ENCODE results near the gene WDR70.
"Not testable (repeated sequence)": the region's sequence is repeated elsewhere in the genome, so short reads cannot be mapped to it uniquely, and the experiment has no call there.

Gene WDR70

DNA sequence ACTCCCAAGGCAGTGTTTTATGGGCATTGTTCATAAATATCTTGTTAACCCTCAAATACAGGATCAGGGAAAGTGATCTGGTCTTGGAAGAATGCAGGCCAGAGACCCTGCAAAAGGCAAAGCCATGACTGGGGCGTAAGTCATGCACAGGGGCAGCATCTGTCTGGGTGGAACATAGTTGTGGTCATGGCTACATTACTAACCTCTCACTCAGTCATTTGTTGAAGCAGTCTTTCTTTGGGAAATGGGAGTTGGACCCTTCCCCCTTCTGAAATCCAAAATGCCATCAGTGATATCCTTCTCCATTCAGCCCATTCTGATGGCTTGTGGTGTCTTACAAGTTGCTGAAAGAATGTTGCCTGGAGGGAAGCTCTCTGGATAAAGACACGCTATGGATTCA lies 392.6 kb downstream of the WDR70 start:
- DNase-seq: no peak

DNA sequence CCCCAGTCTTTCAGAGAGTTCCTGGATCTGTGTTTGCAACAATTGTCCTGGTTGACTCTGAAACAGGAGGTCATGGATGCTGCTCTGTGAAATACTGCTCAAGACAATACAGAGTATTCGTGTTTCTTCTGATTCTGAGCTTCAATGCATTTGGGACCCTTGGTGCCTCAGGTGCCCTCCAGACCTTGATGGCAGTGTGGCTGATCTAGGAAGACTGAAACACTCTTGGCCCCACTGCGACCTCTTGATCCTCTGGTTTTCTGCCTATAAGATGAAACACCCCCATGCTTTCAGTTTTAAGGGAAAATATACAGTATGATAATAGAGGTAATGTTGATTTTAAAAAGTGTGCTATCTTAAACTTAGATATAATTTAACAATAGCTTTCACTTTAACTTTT lies 393.1 kb downstream of the WDR70 start:
- no peak for DNase-seq

DNA sequence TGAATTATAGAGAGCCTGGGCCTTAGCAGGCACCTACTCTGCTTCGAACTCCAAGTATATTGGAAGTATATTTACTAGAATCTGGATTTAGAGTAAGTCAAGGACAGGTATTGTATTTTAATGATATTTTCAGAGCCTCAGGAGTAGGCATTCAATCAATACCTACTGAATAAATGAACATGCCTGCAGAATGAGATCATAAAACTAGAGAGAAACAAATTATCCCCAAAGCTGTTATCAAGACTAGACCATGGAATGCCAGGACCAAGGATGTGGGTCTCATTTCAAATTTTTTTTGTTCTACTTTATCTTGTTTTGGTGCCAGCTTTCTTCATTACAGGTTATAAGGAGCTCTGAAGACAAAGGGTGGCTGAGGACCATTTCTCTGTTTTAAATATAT lies 394.7 kb downstream of the WDR70 start:
- no peak for DNase-seq

DNA sequence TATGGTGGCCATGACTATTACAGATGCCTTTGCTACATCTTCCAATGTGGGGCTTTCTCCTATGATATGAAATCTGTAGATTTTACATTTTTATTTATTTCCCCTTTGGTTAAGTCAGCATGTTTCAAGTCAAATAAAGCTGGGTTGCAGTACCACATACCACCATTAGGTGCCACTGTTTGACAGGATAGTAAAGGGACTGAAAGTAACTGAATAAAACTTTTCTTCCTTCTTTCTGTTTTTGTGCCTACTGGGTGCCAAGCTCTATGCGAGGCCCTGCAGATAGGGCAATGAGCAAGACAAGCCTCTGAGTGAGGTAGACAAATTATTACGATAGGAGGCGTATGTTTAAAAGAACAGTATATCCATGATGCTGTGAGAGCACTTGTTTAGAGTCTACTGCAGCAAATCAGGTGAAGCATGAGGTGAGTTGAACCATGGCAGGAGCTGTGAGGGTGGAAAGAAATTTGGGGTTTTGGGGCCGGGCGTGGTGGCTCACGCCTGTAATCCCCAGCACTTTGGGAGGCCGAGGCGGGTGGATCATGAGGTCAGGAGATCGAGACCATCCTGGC lies 395.9 kb downstream of the WDR70 start:
- DNase-seq: peak; percentile 57

DNA sequence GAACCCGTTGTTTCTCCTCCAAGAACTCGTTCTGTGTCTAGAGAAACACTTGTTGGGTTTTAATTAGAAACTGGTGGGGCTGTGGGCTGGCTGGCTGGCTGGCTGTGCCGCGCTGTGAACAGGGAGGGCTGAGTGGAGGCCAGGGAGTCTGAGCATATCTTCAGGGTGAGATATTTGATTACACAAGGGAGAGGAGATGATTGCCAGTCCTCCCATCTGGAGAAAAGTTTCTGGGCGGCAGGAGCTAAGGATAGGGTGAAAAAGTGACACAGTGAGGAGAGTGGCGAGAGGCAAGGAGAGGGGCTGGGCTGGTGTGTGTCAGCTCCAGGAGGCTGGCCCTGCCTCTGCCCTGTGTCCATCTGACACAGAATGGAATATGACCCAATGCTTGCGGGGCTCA lies 397.7 kb downstream of the WDR70 start:
- DNase-seq: no peak

DNA sequence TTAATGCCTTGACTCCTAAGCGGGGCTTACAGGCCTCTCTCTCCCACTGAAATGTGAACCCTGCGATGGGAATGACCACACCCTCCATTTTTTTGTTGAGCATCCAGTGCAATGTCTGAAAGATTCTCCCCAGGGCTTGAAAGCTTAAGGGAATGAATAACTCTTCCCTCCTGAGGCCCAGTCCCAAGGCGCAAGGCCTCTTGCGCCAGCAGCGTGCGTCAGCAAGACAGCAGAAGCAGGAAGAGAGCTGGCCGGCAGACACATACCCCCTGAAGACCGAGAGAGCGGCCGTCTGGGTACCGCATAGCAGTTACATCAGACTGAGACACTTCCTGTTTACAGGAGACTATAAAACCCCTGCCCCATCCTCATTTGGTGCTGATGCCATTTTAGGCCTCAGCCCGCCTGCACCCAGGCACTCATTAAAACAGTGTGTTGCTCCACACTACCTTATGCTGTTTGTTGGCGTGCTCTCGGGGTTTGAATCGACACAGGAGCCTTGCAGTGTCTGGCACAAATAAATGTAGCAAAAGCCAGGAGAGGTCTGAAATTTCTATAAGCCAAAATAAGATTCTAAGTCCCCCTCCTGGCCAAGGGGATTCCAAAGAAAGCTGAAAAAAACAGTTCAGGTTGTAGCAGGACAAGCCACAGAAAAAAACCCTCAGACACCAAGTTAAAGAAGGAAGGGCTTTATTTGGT lies 398.5 kb downstream of the WDR70 start:
- no peak for DNase-seq

DNA sequence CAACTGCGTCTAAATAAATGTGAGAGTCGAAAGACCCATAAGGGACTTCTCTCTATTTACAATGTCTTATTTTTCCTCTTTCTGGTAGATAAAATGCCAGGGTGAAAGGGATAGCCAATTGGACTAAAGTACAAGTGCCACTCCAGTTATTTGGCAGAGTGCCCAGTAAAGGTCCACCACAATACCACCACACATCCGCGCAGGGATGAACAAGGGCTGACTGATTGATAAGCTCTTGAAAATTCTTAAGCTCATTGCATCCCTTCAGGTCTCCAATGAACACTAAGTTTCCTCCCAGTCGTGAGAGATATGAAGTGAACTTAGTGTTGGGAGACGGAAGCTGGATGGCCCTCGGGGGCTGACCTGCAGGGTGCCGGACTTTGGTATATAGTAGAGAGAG lies 402.3 kb downstream of the WDR70 start:
- peak; percentile 9 for DNase-seq

DNA sequence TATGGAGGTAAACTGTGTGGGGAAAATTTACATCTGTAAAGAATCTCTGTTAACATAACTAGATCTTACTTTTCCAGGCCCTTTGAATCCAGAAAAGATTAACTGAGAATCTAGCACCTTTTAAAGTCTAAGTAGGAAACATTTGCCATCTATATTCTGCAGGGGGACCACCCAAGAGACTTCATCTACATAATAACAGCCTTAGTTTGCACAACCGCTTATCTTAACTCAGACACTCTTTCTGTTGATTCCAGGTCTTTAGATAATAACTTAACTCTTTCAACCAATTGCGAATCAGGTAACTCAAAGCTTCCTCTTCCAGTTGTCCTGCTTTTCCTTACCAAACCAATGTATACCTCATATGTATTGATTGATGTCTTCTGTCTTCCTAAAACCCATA lies 407.3 kb downstream of the WDR70 start:
- DNase-seq: no peak

DNA sequence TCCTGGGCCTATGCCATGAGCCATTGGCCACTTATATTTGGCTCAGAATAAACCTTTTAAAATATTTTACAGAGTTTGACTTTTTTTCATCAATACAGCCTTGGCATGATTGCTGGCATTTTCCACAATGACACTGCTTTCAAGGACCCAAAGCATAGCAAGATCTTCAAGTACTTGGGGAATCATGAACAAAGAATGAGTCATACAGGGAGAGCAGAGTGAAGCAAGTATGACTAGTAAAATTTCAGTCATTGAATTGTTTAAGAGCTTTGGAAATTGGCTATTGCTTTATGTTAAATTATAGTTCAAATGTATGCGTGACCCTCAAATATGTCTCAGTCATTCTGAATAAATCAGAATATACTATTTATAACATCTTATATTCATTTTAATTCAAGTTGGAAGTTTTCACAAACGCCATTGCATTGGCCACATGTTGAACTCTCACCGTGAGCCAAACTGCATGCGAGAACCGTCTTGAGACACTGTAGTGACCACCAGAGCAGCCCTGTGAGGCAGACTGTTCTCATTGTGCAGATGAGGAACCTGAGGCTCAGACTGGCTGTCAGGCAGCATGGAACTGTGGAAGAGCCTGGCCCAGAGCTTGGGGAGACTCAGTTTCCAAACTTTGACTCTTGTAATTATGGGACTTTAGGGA lies 407.9 kb downstream of the WDR70 start:
- DNase-seq: no peak

DNA sequence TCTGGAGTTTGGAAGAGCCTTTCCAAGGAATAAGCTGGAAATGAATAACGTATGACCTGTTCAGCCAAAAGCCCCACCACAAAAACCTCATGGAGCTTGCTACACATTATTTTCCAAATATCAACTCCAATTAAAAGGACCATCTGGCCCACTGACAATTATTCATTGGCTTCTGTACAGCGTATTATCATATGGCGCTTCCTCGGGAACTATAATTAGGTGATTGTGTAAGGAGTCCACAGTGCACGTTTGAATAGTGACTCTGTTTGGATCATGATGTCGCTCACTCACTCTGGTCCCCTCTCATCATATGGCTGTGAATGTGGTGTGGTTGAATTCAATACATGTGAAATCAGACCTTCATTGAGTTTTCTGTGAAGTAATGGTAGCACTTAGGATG lies 408.6 kb downstream of the WDR70 start:
- DNase-seq: no peak

DNA sequence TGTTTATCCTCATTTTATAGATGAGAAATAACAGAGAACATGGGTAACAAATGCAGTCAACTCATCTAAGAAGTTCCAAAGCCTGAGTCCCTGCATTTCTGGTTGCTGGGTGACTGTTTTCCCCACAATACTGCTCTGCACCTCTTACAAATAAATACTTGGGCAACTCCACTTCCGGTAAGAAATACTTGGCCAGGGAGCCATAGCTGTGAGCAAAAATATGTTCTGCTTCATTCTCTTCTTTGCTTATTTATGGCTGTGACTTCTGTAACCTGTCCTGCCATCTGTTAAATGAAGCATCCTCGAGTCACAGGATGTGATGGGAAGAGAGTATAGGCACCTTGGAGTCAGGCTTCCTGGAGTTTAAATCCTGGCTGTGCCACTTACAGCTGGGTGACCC lies 410.9 kb downstream of the WDR70 start:
- DNase-seq: no peak

DNA sequence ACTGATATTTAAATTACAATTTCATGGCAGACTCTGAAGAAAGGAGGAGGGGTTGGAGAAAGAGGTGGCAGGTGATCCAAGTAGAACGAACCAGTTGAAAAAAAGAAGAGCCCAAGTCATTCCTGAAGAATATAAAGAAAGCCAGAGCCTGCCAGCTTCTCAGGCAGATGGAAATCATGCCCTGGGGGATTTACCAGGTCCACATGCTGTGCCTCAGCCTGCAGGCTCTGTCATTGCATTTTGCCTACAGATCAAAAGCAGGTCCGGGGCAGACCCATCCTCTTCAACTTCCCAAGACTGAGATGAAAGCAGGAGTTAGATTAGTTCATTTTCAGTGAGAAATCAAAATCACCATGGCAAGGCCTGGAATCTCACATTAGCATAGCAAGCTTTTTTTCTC lies 412.2 kb downstream of the WDR70 start:
- DNase-seq: no peak

DNA sequence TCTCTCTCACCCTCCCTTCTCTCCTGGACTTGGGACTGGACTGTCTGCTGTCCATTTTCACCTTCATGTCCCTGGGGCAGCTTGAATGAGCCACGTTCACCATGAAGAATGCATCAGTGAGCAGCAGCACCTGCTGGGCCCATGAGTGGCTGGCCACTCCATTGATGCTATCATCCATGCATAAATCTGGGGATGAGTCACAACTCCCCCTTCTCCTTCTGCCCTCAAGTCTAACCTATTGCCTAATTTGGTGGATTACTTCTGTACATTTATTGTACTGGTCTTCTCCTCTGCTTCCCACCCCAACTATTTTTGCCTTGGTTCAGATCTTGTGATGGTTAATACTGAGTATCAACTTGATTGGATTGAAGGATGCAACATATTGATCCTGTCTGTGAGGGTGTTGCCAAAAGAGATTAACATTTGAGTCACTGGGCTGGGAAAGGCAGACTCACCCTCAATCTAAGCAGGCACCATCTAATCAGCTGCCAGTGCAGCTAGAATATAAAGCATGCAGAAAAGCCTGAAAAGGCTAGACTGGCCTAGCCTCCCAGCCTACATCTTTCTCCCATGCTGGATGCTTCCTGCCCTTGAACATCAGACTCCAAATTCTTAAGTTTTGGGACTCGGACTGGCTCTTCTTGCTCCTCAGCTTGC lies 414.0 kb downstream of the WDR70 start:
- DNase-seq: no peak

DNA sequence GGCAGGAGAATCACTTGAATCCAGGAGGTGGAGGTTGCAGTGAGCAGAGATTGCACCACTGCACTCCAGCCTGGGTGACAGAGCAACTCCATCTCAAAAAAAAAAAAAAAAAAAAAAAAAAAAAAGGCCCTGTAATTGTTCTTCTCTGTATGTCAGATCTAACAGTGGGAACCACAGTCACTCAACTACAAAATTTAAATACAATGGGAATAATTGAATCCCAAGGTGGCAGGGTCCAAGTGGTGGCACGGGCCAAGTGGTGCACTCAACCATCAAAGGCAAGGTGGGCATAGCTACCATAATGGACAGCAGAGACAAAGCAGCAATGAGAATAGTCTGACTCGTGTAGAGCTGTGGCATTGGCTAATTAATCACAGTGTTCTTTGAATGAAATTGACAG lies 416.2 kb downstream of the WDR70 start:
- not testable (repeated sequence) for DNase-seq

DNA sequence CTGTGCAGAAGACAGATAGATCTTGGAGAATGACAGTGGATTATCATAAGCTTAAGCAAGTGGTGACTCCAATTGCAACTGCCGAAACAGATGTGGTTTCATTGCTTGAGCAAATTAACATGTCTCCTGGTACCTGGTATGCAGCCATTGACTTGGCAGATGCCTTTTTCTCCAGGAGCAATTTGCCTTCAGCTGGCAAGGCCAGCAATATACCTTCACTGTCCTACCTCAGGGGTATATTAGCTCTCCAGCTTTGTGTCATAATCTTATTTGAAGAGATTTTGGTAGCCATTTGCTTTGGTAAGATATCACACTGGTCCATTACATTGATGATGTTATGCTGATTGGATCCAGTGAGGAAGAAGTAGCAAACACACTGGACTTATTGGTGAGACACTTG lies 417.3 kb downstream of the WDR70 start:
- DNase-seq: not testable (repeated sequence)

DNA sequence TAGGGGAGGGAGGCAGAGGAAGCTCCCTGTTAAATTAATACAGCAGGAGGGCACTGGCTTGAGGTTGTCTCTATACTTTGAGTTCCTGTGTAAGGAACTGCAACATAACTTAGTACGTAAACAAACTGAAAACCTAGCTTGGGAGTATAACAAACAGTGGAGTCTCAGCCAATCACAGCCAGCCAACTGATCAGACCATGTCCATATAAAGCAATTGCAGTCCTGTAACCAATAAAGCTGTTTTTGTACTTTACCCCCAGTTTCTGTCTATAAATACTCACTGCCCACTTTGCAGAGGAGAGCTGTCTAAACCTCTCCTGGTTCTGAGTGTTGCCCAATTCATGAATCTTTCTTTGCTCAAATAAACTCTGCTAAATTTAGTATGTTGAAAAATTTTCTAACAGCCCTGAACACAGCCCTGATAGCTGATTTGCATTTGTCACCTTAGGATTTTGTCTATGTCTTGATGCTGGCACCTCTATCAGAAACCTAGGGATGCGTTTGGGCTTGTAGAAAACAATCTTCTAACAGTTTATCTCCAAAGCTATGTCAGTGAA lies 420.8 kb downstream of the WDR70 start:
- no peak for DNase-seq

DNA sequence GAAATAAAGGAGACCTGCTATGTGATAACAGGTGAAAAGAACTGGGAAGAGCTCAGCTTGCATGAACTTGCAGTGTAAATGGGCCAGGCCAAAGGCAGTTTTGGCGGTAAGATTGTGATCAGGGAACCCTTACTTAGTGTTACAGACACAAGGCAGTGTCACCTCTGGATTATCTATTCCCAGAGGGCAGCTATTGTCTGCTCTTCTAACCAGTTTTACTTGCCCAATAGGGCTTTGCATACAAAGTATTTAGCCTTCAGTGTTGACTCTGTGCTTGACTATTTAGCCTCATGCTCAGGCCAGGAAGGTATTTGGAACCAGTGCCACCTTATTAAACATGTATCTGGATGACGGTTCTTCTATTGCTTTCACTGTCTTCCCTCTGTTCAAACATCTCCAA lies 422.4 kb downstream of the WDR70 start:
- DNase-seq: no peak

Data from hematopoietic multipotent progenitor cell treated with erythropoietin and hydrocortisone succinate and interleukin-3 and kit ligand, for 8 days (in vitro differentiated cells).